T follicular helper cell (primary cell): ENCODE results near the gene ROBO1.

ENCODE experiments used
- DNase-seq: peaks from one replicate; pipeline ENCODE4 v3.0.0-alpha.2; 2020; ENCODE audit warnings: low read depth

ROBO1 gene

GRCh38 chr3:79467721-79468120 lies 300.1 kb downstream of the ROBO1 start:
- DNase-seq = no peak

- DNase-seq = no peak
Observed at GRCh38 chr3:79461129-79461792, 306.5 kb downstream of the ROBO1 start.

GRCh38 chr3:79453600-79453999 lies 314.2 kb downstream of the ROBO1 start:
- no peak for DNase-seq

GRCh38 chr3:79436387-79436786 lies 331.4 kb downstream of the ROBO1 start:
- no peak for DNase-seq

- no peak for DNase-seq
Observed at GRCh38 chr3:79427081-79427480, 340.7 kb downstream of the ROBO1 start.

GRCh38 chr3:79424811-79425210 lies 343.0 kb downstream of the ROBO1 start:
- DNase-seq = no peak

- DNase-seq = no peak
Observed at GRCh38 chr3:79423417-79423816, 344.4 kb downstream of the ROBO1 start.

- DNase-seq = no peak
Observed at GRCh38 chr3:79421273-79421672, 346.5 kb downstream of the ROBO1 start.

GRCh38 chr3:79418855-79419621 lies 348.8 kb downstream of the ROBO1 start:
- no peak for DNase-seq

GRCh38 chr3:79415356-79415755 lies 352.4 kb downstream of the ROBO1 start:
- DNase-seq = no peak

- DNase-seq = no peak
Observed at GRCh38 chr3:79414806-79415205, 353.0 kb downstream of the ROBO1 start.

GRCh38 chr3:79414035-79414434 lies 353.8 kb downstream of the ROBO1 start:
- no peak for DNase-seq

GRCh38 chr3:79412537-79412936 lies 355.3 kb downstream of the ROBO1 start:
- no peak for DNase-seq

GRCh38 chr3:79410617-79411016 lies 357.2 kb downstream of the ROBO1 start:
- no peak for DNase-seq

- DNase-seq = no peak
Observed at GRCh38 chr3:79410136-79410535, 357.7 kb downstream of the ROBO1 start.

- DNase-seq = no peak
Observed at GRCh38 chr3:79406175-79406574, 361.6 kb downstream of the ROBO1 start.

GRCh38 chr3:79405183-79405582 lies 362.6 kb downstream of the ROBO1 start:
- DNase-seq = no peak

- no peak for DNase-seq
Observed at GRCh38 chr3:79396595-79396994, 371.2 kb downstream of the ROBO1 start.

GRCh38 chr3:79392479-79392878 lies 375.3 kb downstream of the ROBO1 start:
- no peak for DNase-seq

GRCh38 chr3:79390352-79390751 lies 377.4 kb downstream of the ROBO1 start:
- no peak for DNase-seq

GRCh38 chr3:79385211-79385610 lies 382.6 kb downstream of the ROBO1 start:
- no peak for DNase-seq

GRCh38 chr3:79383402-79384012 lies 384.3 kb downstream of the ROBO1 start:
- DNase-seq = no peak

GRCh38 chr3:79380581-79380980 lies 387.2 kb downstream of the ROBO1 start:
- DNase-seq = no peak
